WTC11 (cell line): Measurements from ENCODE around the gene RRAS. TPM values are rescaled to one million over a fixed set of nuclear protein-coding genes. Genes with fewer than 3 reads are reported as not detected.

Experiments
- ATAC-seq: fragments of 200-7000 bp; cut with Tn5 transposase; 2 replicates; pipeline ENCODE4 v1.10.0; 2021; ENCODE audit warnings: mild to moderate bottlenecking, moderate library complexity
- CTCF ChIA-PET: fragments of 300-600 bp; sonication (Branson Sonifier 250); formaldehyde crosslinking; loops from one replicate; lab custom pipeline; 2021; ENCODE audit warnings: antibody characterized with exemption; lab: Charles Lee
- POLR2A ChIA-PET: fragments of 350-600 bp; sonication (Branson Sonifier 250); formaldehyde crosslinking; loops from one replicate; lab custom pipeline; 2021; ENCODE audit warnings: antibody characterized with exemption; lab: Charles Lee
- DNase-seq: peaks from one replicate; pipeline ENCODE4 v3.0.0; 2021; ENCODE audit warnings: low spot score
- H3K27ac Mint-ChIP-seq: 2 replicates; pipeline ENCODE4 v1.8.0; 2021; ENCODE audit warnings: mixed read lengths
- H3K27me3 Mint-ChIP-seq: 2 replicates; pipeline ENCODE4 v1.8.0; 2021; ENCODE audit warnings: low read depth, mild to moderate bottlenecking, moderate library complexity, mixed read lengths
- H3K36me3 Mint-ChIP-seq: 2 replicates; pipeline ENCODE4 v1.8.0; 2021; ENCODE audit warnings: mixed read lengths
- H3K4me1 Mint-ChIP-seq: 2 replicates; pipeline ENCODE4 v1.8.0; 2022; ENCODE audit warnings: mixed read lengths
- H3K4me3 Mint-ChIP-seq: 2 replicates; pipeline ENCODE4 v1.8.0; 2021; ENCODE audit warnings: mild to moderate bottlenecking, moderate library complexity, mixed read lengths
- H3K9me3 Mint-ChIP-seq: 2 replicates; pipeline ENCODE4 v1.8.0; 2021; ENCODE audit warnings: mixed read lengths
- CREM ChIP-seq: sonication (generic); formaldehyde crosslinking; IDR thresholded peaks from 2 replicates; pipeline ENCODE4 v1.8.1; 2022; ENCODE audit warnings: mild to moderate bottlenecking, missing genetic modification reagents, moderate library complexity
- ETV6 ChIP-seq: sonication (generic); formaldehyde crosslinking; IDR thresholded peaks from 2 replicates; pipeline ENCODE4 v1.8.1; 2022; ENCODE audit warnings: mild to moderate bottlenecking, missing genetic modification reagents
- GABPB1 ChIP-seq: sonication (generic); formaldehyde crosslinking; IDR thresholded peaks from 2 replicates; pipeline ENCODE4 v1.8.1; 2023; ENCODE audit warnings: mild to moderate bottlenecking, missing genetic modification reagents
- HMGA2 ChIP-seq: fragments of 250-450 bp; sonication (Bioruptor Pico); IDR thresholded peaks from 2 replicates; pipeline ENCODE4 v1.4.0; 2021; ENCODE audit warnings: mild to moderate bottlenecking, moderate library complexity
- JUN ChIP-seq: sonication (generic); formaldehyde crosslinking; IDR thresholded peaks from 2 replicates; pipeline ENCODE4 v1.8.0; 2023; ENCODE audit warnings: mild to moderate bottlenecking, missing genetic modification reagents
- KAT7 ChIP-seq: sonication (generic); formaldehyde crosslinking; IDR thresholded peaks from 2 replicates; pipeline ENCODE4 v1.8.1; 2023; ENCODE audit warnings: missing genetic modification reagents, mild to moderate bottlenecking, borderline replicate concordance
- NFYB ChIP-seq: sonication (generic); formaldehyde crosslinking; conservative IDR thresholded peaks from 2 replicates; pipeline ENCODE4 v1.8.0; 2022; ENCODE audit warnings: low read depth, missing genetic modification reagents
- NR2C2 ChIP-seq: sonication (generic); formaldehyde crosslinking; IDR thresholded peaks from 2 replicates; pipeline ENCODE4 v1.8.0; 2022; ENCODE audit warnings: mild to moderate bottlenecking, missing genetic modification reagents
- NR3C1 ChIP-seq: sonication (generic); formaldehyde crosslinking; conservative IDR thresholded peaks from 2 replicates; pipeline ENCODE4 v1.8.1; 2023; ENCODE audit warnings: low read depth, mild to moderate bottlenecking, missing genetic modification reagents
- SMAD3 ChIP-seq: sonication (generic); formaldehyde crosslinking; IDR thresholded peaks from 2 replicates; pipeline ENCODE4 v1.8.0; 2022; ENCODE audit warnings: missing genetic modification reagents, mild to moderate bottlenecking, borderline replicate concordance
- TEAD1 ChIP-seq: sonication (generic); formaldehyde crosslinking; IDR thresholded peaks from 2 replicates; pipeline ENCODE4 v1.8.0; 2022; ENCODE audit warnings: mild to moderate bottlenecking, missing genetic modification reagents
- ZNF423 ChIP-seq: fragments of 250-450 bp; sonication (Bioruptor Pico); IDR thresholded peaks from 2 replicates; pipeline ENCODE4 v2.1.2; 2022; ENCODE audit warnings: mild to moderate bottlenecking, moderate library complexity
- ZNF425 ChIP-seq: fragments of 250-450 bp; sonication (Bioruptor Pico); conservative IDR thresholded peaks from 2 replicates; pipeline ENCODE4 v1.9.0; 2021; ENCODE audit warnings: mild to moderate bottlenecking
- ZNF532 ChIP-seq: fragments of 250-450 bp; sonication (Bioruptor Pico); IDR thresholded peaks from 2 replicates; pipeline ENCODE4 v1.9.0; 2021; ENCODE audit warnings: mild to moderate bottlenecking, borderline replicate concordance
- total RNA-seq: library from RNA; stranded (reverse); gene quantifications from 3 replicates; pipeline ENCODE4 v1.2.3, GENCODE V29; 2021
- TF ChIP-seq, protein P1 (sequence below): sonication (generic); formaldehyde crosslinking; IDR thresholded peaks from 2 replicates; pipeline ENCODE4 v1.8.1; 2022; ENCODE audit warnings: missing genetic modification reagents, borderline replicate concordance
- TF ChIP-seq, protein P2 (sequence below): sonication (generic); formaldehyde crosslinking; conservative IDR thresholded peaks from 2 replicates; pipeline ENCODE4 v1.8.1; 2023; ENCODE audit warnings: mild to moderate bottlenecking, low read depth, missing genetic modification reagents, moderate library complexity
- TF ChIP-seq, protein P3 (sequence below): sonication (generic); formaldehyde crosslinking; IDR thresholded peaks from 2 replicates; pipeline ENCODE4 v1.8.1; 2022; ENCODE audit warnings: low read depth, missing genetic modification reagents, borderline replicate concordance
- TF ChIP-seq, protein P4 (sequence below): sonication (generic); formaldehyde crosslinking; IDR thresholded peaks from 2 replicates; pipeline ENCODE4 v1.8.1; 2023; ENCODE audit warnings: mild to moderate bottlenecking, missing genetic modification reagents, moderate library complexity

The RRAS gene
- total RNA-seq, 1 experiment from 2014 or later = 11.4 TPM

- peaks cover 61% of the 10 kb centered on the region for H3K36me3 Mint-ChIP-seq
- ATAC-seq = no peak
Observed at GRCh38 chr19:49616945-49617344, 23.0 kb downstream of the RRAS start.

More at GRCh38 chr19:49616945-49617344, 23.0 kb downstream of the RRAS start:
- Mint-ChIP-seq H3K27ac (no peak overlapping the region), H3K9me3 (no peaks in the 10 kb centered on the region)
- TF ChIP-seq JUN = no peak
- no peak for TF ChIP-seq SMAD3 (CRISPR knock-in tag)
- no peak for TF ChIP-seq HMGA2 (CRISPR knock-in tag)
- TF ChIP-seq, protein P1, sequence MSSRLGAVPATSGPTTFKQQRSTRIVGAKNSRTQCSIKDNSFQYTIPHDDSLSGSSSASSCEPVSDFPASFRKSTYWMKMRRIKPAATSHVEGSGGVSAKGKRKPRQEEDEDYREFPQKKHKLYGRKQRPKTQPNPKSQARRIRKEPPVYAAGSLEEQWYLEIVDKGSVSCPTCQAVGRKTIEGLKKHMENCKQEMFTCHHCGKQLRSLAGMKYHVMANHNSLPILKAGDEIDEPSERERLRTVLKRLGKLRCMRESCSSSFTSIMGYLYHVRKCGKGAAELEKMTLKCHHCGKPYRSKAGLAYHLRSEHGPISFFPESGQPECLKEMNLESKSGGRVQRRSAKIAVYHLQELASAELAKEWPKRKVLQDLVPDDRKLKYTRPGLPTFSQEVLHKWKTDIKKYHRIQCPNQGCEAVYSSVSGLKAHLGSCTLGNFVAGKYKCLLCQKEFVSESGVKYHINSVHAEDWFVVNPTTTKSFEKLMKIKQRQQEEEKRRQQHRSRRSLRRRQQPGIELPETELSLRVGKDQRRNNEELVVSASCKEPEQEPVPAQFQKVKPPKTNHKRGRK (CRISPR knock-in tag) = no peak
- no peak for TF ChIP-seq NR3C1 (CRISPR knock-in tag)
- TF ChIP-seq KAT7 (CRISPR knock-in tag) = no peak
- TF ChIP-seq, protein P2, sequence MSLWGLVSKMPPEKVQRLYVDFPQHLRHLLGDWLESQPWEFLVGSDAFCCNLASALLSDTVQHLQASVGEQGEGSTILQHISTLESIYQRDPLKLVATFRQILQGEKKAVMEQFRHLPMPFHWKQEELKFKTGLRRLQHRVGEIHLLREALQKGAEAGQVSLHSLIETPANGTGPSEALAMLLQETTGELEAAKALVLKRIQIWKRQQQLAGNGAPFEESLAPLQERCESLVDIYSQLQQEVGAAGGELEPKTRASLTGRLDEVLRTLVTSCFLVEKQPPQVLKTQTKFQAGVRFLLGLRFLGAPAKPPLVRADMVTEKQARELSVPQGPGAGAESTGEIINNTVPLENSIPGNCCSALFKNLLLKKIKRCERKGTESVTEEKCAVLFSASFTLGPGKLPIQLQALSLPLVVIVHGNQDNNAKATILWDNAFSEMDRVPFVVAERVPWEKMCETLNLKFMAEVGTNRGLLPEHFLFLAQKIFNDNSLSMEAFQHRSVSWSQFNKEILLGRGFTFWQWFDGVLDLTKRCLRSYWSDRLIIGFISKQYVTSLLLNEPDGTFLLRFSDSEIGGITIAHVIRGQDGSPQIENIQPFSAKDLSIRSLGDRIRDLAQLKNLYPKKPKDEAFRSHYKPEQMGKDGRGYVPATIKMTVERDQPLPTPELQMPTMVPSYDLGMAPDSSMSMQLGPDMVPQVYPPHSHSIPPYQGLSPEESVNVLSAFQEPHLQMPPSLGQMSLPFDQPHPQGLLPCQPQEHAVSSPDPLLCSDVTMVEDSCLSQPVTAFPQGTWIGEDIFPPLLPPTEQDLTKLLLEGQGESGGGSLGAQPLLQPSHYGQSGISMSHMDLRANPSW (CRISPR knock-in tag) = no peak
- no peak for TF ChIP-seq ZNF423
- TF ChIP-seq ZNF425 (CRISPR knock-in tag) = no peak
- no peak for TF ChIP-seq ZNF532 (CRISPR knock-in tag)
- TF ChIP-seq GABPB1 (CRISPR knock-in tag) = no peak
- no peak for TF ChIP-seq TEAD1 (CRISPR knock-in tag)
- TF ChIP-seq, protein P3, sequence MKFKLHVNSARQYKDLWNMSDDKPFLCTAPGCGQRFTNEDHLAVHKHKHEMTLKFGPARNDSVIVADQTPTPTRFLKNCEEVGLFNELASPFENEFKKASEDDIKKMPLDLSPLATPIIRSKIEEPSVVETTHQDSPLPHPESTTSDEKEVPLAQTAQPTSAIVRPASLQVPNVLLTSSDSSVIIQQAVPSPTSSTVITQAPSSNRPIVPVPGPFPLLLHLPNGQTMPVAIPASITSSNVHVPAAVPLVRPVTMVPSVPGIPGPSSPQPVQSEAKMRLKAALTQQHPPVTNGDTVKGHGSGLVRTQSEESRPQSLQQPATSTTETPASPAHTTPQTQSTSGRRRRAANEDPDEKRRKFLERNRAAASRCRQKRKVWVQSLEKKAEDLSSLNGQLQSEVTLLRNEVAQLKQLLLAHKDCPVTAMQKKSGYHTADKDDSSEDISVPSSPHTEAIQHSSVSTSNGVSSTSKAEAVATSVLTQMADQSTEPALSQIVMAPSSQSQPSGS = no peak
- TF ChIP-seq NR2C2 (CRISPR knock-in tag) = no peak
- TF ChIP-seq, protein P4, sequence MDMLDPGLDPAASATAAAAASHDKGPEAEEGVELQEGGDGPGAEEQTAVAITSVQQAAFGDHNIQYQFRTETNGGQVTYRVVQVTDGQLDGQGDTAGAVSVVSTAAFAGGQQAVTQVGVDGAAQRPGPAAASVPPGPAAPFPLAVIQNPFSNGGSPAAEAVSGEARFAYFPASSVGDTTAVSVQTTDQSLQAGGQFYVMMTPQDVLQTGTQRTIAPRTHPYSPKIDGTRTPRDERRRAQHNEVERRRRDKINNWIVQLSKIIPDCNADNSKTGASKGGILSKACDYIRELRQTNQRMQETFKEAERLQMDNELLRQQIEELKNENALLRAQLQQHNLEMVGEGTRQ = no peak
- TF ChIP-seq CREM (CRISPR knock-in tag) = no peak
- no peak for TF ChIP-seq ETV6 (CRISPR knock-in tag)
- no peak for TF ChIP-seq NFYB (CRISPR knock-in tag)
- TF ChIP-seq, all 79 proteins: peak for 0
- no peaks in the 10 kb centered on the region for H3K27me3 Mint-ChIP-seq
- no peak for DNase-seq
- no peak overlapping the region for H3K4me3 Mint-ChIP-seq
- ChIA-PET CTCF (interaction anchor here (0.7 to 1.6 kb wide), 3 partner anchors 9 to 56 kb away, joined by 3 to 4 read pairs (median 3); no protein-coding TSS in a partner anchor), POLR2A (no interaction called here)
- H3K4me1 Mint-ChIP-seq = no peaks in the 10 kb centered on the region
